Natural killer cell (primary cell): Measurements from ENCODE around the gene RBFOX1. TPM values are rescaled to one million over a fixed set of nuclear protein-coding genes. Genes with fewer than 3 reads are reported as not detected.

Experiments used
- ATAC-seq, 3 donors: fragments of 150-1000 bp in 2 of 3; fragments of 200-7000 bp in 1 of 3; cut with Tn5 transposase; 1 replicate in 1 of 3; 2 replicates in 2 of 3; pipeline ENCODE4 v1.10.0; 2021; ENCODE audit warnings: mild to moderate bottlenecking in 2 of 3, moderate library complexity in 2 of 3
- DNase-seq, 2 donors: peaks; one replicate each; pipeline versions ENCODE4 v3.0.0 to v3.0.0-alpha.2; 2013 to 2021; ENCODE audit warnings: mixed read lengths in 1 of 2
- H3K27ac ChIP-seq: one replicate; pipeline ENCODE4 v1.5.1; 2013; ENCODE audit warnings: mild to moderate bottlenecking, low read length
- H3K27me3 ChIP-seq: one replicate; pipeline ENCODE4 v1.6.1; 2013; ENCODE audit warnings: low read length; ENCODE audit not compliant: control insufficient read depth, insufficient read depth
- H3K36me3 ChIP-seq: one replicate; pipeline ENCODE4 v1.6.1; 2013; ENCODE audit warnings: low read length; ENCODE audit not compliant: control insufficient read depth, insufficient read depth
- H3K4me1 ChIP-seq: one replicate; pipeline ENCODE4 v1.6.1; 2013; ENCODE audit warnings: low read length; ENCODE audit not compliant: control insufficient read depth, insufficient read depth
- H3K4me3 ChIP-seq: one replicate; pipeline ENCODE4 v1.5.1; 2013; ENCODE audit warnings: low read length
- H3K9me3 ChIP-seq: one replicate; pipeline ENCODE4 v1.6.1; 2013; ENCODE audit warnings: low read length; ENCODE audit not compliant: control insufficient read depth, insufficient read depth
- H3K27ac Mint-ChIP-seq, 2 donors: one replicate each; pipeline ENCODE4 v1.8.0; 2022; ENCODE audit warnings: mild to moderate bottlenecking in 2 of 2, mixed read lengths in 2 of 2, moderate library complexity in 1 of 2
- H3K27me3 Mint-ChIP-seq, 2 donors: one replicate each; pipeline ENCODE4 v1.8.0; 2022; ENCODE audit warnings: low read depth in 2 of 2, mixed read lengths in 2 of 2
- H3K36me3 Mint-ChIP-seq: one replicate; pipeline ENCODE4 v1.8.0; 2022; ENCODE audit warnings: mixed read lengths
- H3K4me1 Mint-ChIP-seq, 2 donors: one replicate each; pipeline ENCODE4 v1.8.0; 2022; ENCODE audit warnings: mixed read lengths in 2 of 2
- H3K4me3 Mint-ChIP-seq: one replicate; pipeline ENCODE4 v1.8.0; 2022; ENCODE audit warnings: mild to moderate bottlenecking, moderate library complexity, mixed read lengths
- H3K9me3 Mint-ChIP-seq, 2 donors: one replicate each; pipeline ENCODE4 v1.8.0; 2022; ENCODE audit warnings: mixed read lengths in 2 of 2
- CTCF ChIP-seq: fragments of 200-600 bp; IDR thresholded peaks from one replicate; pipeline ENCODE4 v1.8.0; 2022; ENCODE audit warnings: antibody characterized with exemption
- WGBS: methylation state at CpG from one replicate; pipeline ENCODE4 v1.1.7; 2013; ENCODE audit warnings: missing lambda C conversion rate; ENCODE audit not compliant: insufficient coverage; 5-methylcytosine and 5-hydroxymethylcytosine counted together
- intact Hi-C: fragments of 100-400 bp; cut with micrococcal nuclease; formaldehyde crosslinking; loops from one replicate; pipeline ENCODE4 v1.14.2; 2022
- total RNA-seq, 4 donors: library from RNA; stranded (reverse); fragments of 120-200 nt in 1 of 4; gene quantifications; one replicate each; pipeline versions ENCODE4 v1.2.3 to v1.2.4, GENCODE V29; 2013 to 2022

RBFOX1 gene
- total RNA-seq, 3 donors from 2014 or later (not counting 1 experiment from before 2014, with no cell fraction given), result not detected

GRCh38 chr16:7722761-7723160 lies 390.1 kb downstream of the RBFOX1 start:
- peaks cover 0 to 6% of the 10 kb centered on the region in 2 donors for H3K9me3 Mint-ChIP-seq
- Histone ChIP-seq H3K36me3 (no peaks in the 10 kb centered on the region), H3K27ac (no peak overlapping the region), H3K27me3 (no peaks in the 10 kb centered on the region), H3K4me1 (no peaks in the 10 kb centered on the region), H3K9me3 (peaks cover 3% of the 10 kb centered on the region), H3K4me3 (no peak overlapping the region)
- intact Hi-C loops, result no loop called here
- H3K27ac Mint-ChIP-seq, result no peak overlapping the region
- no peaks in the 10 kb centered on the region for H3K4me1 Mint-ChIP-seq
- no peak for TF ChIP-seq CTCF
- ATAC-seq, result no peak
- DNase-seq, result no peak
- 61% methylated on average over 4 of the region's 4 CpGs for WGBS
- no peak overlapping the region for H3K4me3 Mint-ChIP-seq
- H3K27me3 Mint-ChIP-seq, result no peaks in the 10 kb centered on the region
- H3K36me3 Mint-ChIP-seq, result no peaks in the 10 kb centered on the region

- Histone ChIP-seq H3K27ac (no peak overlapping the region), H3K27me3 (no peaks in the 10 kb centered on the region), H3K4me1 (no peaks in the 10 kb centered on the region), H3K9me3 (no peaks in the 10 kb centered on the region), H3K4me3 (no peak overlapping the region), H3K36me3 (no peaks in the 10 kb centered on the region)
- no peaks in the 10 kb centered on the region for H3K36me3 Mint-ChIP-seq
- intact Hi-C loops, result no loop called here
- 91% methylated on average over 5 of the region's 5 CpGs for WGBS
- ATAC-seq, result no peak
- no peak overlapping the region for H3K27ac Mint-ChIP-seq
- no peaks in the 10 kb centered on the region for H3K4me1 Mint-ChIP-seq
- peaks cover 5 to 10% of the 10 kb centered on the region in 2 donors for H3K9me3 Mint-ChIP-seq
- no peak for TF ChIP-seq CTCF
- no peaks in the 10 kb centered on the region for H3K27me3 Mint-ChIP-seq
- no peak overlapping the region for H3K4me3 Mint-ChIP-seq
- DNase-seq, result no peak
Observed at GRCh38 chr16:7731141-7731540, 398.5 kb downstream of the RBFOX1 start.

- Mint-ChIP-seq H3K4me3 (no peak overlapping the region), H3K36me3 (no peaks in the 10 kb centered on the region), H3K27ac (no peak overlapping the region), H3K27me3 (no peaks in the 10 kb centered on the region), H3K4me1 (no peaks in the 10 kb centered on the region), H3K9me3 (peaks cover 2 to 8% of the 10 kb centered on the region in 2 donors)
- no peaks in the 10 kb centered on the region for H3K27me3 ChIP-seq
- no peak overlapping the region for H3K27ac ChIP-seq
- intact Hi-C loops, result no loop called here
- H3K4me1 ChIP-seq, result no peaks in the 10 kb centered on the region
- TF ChIP-seq CTCF, result no peak
- no peaks in the 10 kb centered on the region for H3K36me3 ChIP-seq
- H3K4me3 ChIP-seq, result no peak overlapping the region
- no CpG with 5 or more reads among the region's 1 CpG for WGBS
- no peak for DNase-seq
- ATAC-seq, result no peak
- H3K9me3 ChIP-seq, result no peaks in the 10 kb centered on the region
Observed at GRCh38 chr16:7736138-7736665, 403.6 kb downstream of the RBFOX1 start.

- H3K9me3 Mint-ChIP-seq, result peaks cover 2 to 4% of the 10 kb centered on the region in 2 donors
- WGBS, result no CpG with 5 or more reads among the region's 3 CpGs
- Histone ChIP-seq H3K4me3 (no peak overlapping the region), H3K9me3 (no peaks in the 10 kb centered on the region), H3K4me1 (no peaks in the 10 kb centered on the region), H3K27ac (no peak overlapping the region), H3K36me3 (no peaks in the 10 kb centered on the region), H3K27me3 (no peaks in the 10 kb centered on the region)
- no peak overlapping the region for H3K27ac Mint-ChIP-seq
- no peak overlapping the region for H3K4me3 Mint-ChIP-seq
- no peaks in the 10 kb centered on the region for H3K36me3 Mint-ChIP-seq
- no peak for DNase-seq
- H3K4me1 Mint-ChIP-seq, result no peaks in the 10 kb centered on the region
- H3K27me3 Mint-ChIP-seq, result no peaks in the 10 kb centered on the region
- intact Hi-C loops, result no loop called here
- no peak for TF ChIP-seq CTCF
- ATAC-seq, result no peak
Observed at GRCh38 chr16:7742626-7743025, 410.0 kb downstream of the RBFOX1 start.
